DND-41 (cell line): ENCODE results near the gene PSMG3.

ENCODE experiments used
- ATAC-seq: fragments of 200-7000 bp; cut with Tn5 transposase; 3 replicates; pipeline ENCODE4 v1.9.1; 2021; ENCODE audit warnings: low read depth; ENCODE audit not compliant: insufficient read depth
- DNase-seq: peaks from one replicate; pipeline ENCODE4 v3.0.0-alpha.2; 2020
- H2AFZ ChIP-seq: 2 replicates; pipeline ENCODE4 v1.6.0; 2012; ENCODE audit warnings: low read depth, low read length
- H3K27ac ChIP-seq: 2 replicates; pipeline ENCODE4 v1.5.1; 2012; ENCODE audit warnings: low read length, inconsistent platforms
- H3K27me3 ChIP-seq: fragments of 200-600 bp; sonication (generic); 2 replicates; pipeline ENCODE4 v1.6.0; 2012; ENCODE audit warnings: low read length, mild to moderate bottlenecking, inconsistent platforms; ENCODE audit not compliant: insufficient read depth, poor library complexity
- H3K36me3 ChIP-seq: 2 replicates; pipeline ENCODE4 v1.5.1; 2012; ENCODE audit warnings: low read length, inconsistent platforms; ENCODE audit not compliant: insufficient read depth
- H3K4me1 ChIP-seq: 2 replicates; pipeline ENCODE4 v1.5.1; 2012; ENCODE audit warnings: mild to moderate bottlenecking, low read length; ENCODE audit not compliant: insufficient read depth
- H3K4me2 ChIP-seq: 2 replicates; pipeline ENCODE4 v1.6.0; 2012; ENCODE audit warnings: mild to moderate bottlenecking, moderate library complexity, low read length, inconsistent platforms; ENCODE audit not compliant: insufficient read depth
- H3K4me3 ChIP-seq, 2 experiments: fragments of 200-600 bp in 1 of 2; shearing (Covaris generic) in 1 of 2; 2 replicates each; pipeline ENCODE4 v1.5.1; 2012 to 2016; ENCODE audit warnings: inconsistent platforms in 2 of 2, low read length in 2 of 2, mild to moderate bottlenecking in 2 of 2, low read depth in 1 of 2, moderate library complexity in 1 of 2
- H3K79me2 ChIP-seq: 2 replicates; pipeline ENCODE4 v1.6.0; 2012; ENCODE audit warnings: low read length, inconsistent platforms; ENCODE audit not compliant: insufficient read depth
- H3K9ac ChIP-seq: 2 replicates; pipeline ENCODE4 v1.6.0; 2012; ENCODE audit warnings: low read depth, mild to moderate bottlenecking, inconsistent platforms, low read length, moderate library complexity
- H3K9me3 ChIP-seq: 2 replicates; pipeline ENCODE4 v1.5.1; 2012; ENCODE audit warnings: low read length, moderate library complexity, mild to moderate bottlenecking, inconsistent platforms; ENCODE audit not compliant: insufficient read depth, severe bottlenecking
- H4K20me1 ChIP-seq: 2 replicates; pipeline ENCODE4 v1.6.0; 2012; ENCODE audit warnings: low read length; ENCODE audit not compliant: insufficient read depth
- CTCF ChIP-seq: IDR thresholded peaks from 2 replicates; pipeline ENCODE4 v1.5.1; 2012; ENCODE audit warnings: borderline replicate concordance, low read length, moderate library complexity, mild to moderate bottlenecking; ENCODE audit not compliant: poor library complexity, severe bottlenecking; ENCODE audit errors: extremely low read depth
- EZH2 ChIP-seq: IDR thresholded peaks from 3 replicates; pipeline ENCODE4 v1.6.1; 2012; ENCODE audit warnings: borderline replicate concordance, low read depth, mild to moderate bottlenecking, moderate library complexity, low read length, inconsistent platforms; ENCODE audit not compliant: severe bottlenecking

Gene PSMG3

GRCh38 chr7:1607001-1607400 is 37.2 kb upstream of the PSMG3 start:
- H3K27me3 ChIP-seq, result no peaks in the 10 kb centered on the region
- no peak for TF ChIP-seq CTCF
- ATAC-seq, result 0 out of 3 replicates have a peak, but pooled peaks have one; percentile 24

GRCh38 chr7:1604383-1604782 is 34.6 kb upstream of the PSMG3 start:
- Histone ChIP-seq H2AFZ (no peak overlapping the region), H4K20me1 (no peaks in the 10 kb centered on the region), H3K36me3 (no peaks in the 10 kb centered on the region), H3K4me1 (peaks cover 27% of the 10 kb centered on the region), H3K4me3 (no peak overlapping the region), H3K27me3 (no peaks in the 10 kb centered on the region), H3K4me2 (no peak overlapping the region), H3K9me3 (no peaks in the 10 kb centered on the region), H3K9ac (no peak overlapping the region), H3K27ac (no peak overlapping the region), H3K79me2 (no peaks in the 10 kb centered on the region)
- ATAC-seq, result no peak
- DNase-seq, result no peak
- no peak for TF ChIP-seq EZH2
- no peak for TF ChIP-seq CTCF

More at GRCh38 chr7:1607001-1607400, 37.2 kb upstream of the PSMG3 start:
- Histone ChIP-seq H3K36me3 (no peaks in the 10 kb centered on the region), H2AFZ (no peak overlapping the region), H3K27ac (0 out of 2 replicates have a peak overlapping the region, but pooled peaks have one; percentile 54), H3K79me2 (no peaks in the 10 kb centered on the region), H3K9me3 (no peaks in the 10 kb centered on the region), H3K9ac (no peak overlapping the region), H4K20me1 (no peaks in the 10 kb centered on the region), H3K4me3 (no peak overlapping the region), H3K4me1 (peaks cover 27% of the 10 kb centered on the region), H3K4me2 (no peak overlapping the region)
- DNase-seq, result no peak

- Histone ChIP-seq H3K4me2 (no peak overlapping the region), H3K9ac (no peak overlapping the region), H3K79me2 (no peaks in the 10 kb centered on the region), H3K4me1 (peaks cover 27% of the 10 kb centered on the region), H3K9me3 (no peaks in the 10 kb centered on the region), H3K4me3 (no peak overlapping the region), H3K36me3 (no peaks in the 10 kb centered on the region), H3K27ac (no peak overlapping the region), H2AFZ (no peak overlapping the region), H3K27me3 (no peaks in the 10 kb centered on the region), H4K20me1 (no peaks in the 10 kb centered on the region)
- DNase-seq, result no peak
- no peak for ATAC-seq
- TF ChIP-seq EZH2 (no peak), CTCF (no peak)
Measured at GRCh38 chr7:1603346-1604225, 33.8 kb upstream of the PSMG3 start.
